Panc1 (cell line): ENCODE measurements around the gene AIG1.

Experiments
- SIN3A ChIP-seq: IDR thresholded peaks from 2 replicates; pipeline ENCODE4 v1.6.1; 2012; ENCODE audit warnings: low read depth, mild to moderate bottlenecking, low read length, moderate library complexity, borderline replicate concordance; ENCODE audit not compliant: insufficient read depth
- TF ChIP-seq, protein P1 (sequence below): fragments of 450-650 bp; IDR thresholded peaks from 2 replicates; pipeline ENCODE4 v1.5.1; 2017; ENCODE audit warnings: mild to moderate bottlenecking

DNA sequence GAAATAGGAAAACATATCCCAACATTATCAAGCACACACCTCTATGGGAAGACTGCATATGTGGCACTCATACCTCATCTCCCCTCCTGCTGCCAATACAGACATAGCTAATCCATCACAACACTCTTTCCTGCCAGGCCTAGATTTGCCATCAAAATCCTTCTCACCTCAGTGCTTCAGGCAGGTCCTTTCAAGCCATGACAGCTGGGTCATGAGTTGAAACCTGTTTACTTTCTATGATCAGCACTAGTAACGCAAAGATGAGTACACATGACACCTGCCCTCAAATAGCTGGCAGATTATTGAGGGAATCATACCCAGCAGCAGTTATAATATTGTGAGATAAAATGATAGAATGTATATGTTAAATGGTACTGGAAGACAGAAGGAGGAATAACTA is 183.1 kb downstream of the AIG1 start:
- no peak for TF ChIP-seq SIN3A
- TF ChIP-seq, protein P1, sequence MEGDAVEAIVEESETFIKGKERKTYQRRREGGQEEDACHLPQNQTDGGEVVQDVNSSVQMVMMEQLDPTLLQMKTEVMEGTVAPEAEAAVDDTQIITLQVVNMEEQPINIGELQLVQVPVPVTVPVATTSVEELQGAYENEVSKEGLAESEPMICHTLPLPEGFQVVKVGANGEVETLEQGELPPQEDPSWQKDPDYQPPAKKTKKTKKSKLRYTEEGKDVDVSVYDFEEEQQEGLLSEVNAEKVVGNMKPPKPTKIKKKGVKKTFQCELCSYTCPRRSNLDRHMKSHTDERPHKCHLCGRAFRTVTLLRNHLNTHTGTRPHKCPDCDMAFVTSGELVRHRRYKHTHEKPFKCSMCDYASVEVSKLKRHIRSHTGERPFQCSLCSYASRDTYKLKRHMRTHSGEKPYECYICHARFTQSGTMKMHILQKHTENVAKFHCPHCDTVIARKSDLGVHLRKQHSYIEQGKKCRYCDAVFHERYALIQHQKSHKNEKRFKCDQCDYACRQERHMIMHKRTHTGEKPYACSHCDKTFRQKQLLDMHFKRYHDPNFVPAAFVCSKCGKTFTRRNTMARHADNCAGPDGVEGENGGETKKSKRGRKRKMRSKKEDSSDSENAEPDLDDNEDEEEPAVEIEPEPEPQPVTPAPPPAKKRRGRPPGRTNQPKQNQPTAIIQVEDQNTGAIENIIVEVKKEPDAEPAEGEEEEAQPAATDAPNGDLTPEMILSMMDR: no peak
